ENCODE data around the gene SGMS1. TPM values are rescaled to one million over a fixed set of nuclear protein-coding genes. Genes with fewer than 3 reads are reported as not detected.

SGMS1 gene
- total RNA-seq, 3 donors from 2014 or later = 66.5 to 114 (median 80.1) TPM

- DNase-seq (ENCODE audit: low spot score in 2 of 2) = no peak
- intact Hi-C loops (cut with DNase I; ENCODE audit: low total_unique reads) = loop anchor here (10.0 kb wide), 1 partner anchor 1067 kb away; no protein-coding TSS in a partner anchor
- Histone ChIP-seq H3K4me1 (peaks cover 0 to 4% of the 10 kb centered on the region in 2 donors), H3K4me3 (no peak overlapping the region), H3K36me3 (no peaks in the 10 kb centered on the region), H3K9me3 (no peaks in the 10 kb centered on the region), H3K27ac (peak overlapping the region; percentile 27 to 56), H3K27me3 (no peaks in the 10 kb centered on the region)
- TF ChIP-seq CTCF (IDR thresholded peaks at IDR 0.05) (no peak), POLR2AphosphoS5 (IDR thresholded peaks at IDR 0.05) (no peak), POLR2A (IDR thresholded peaks at IDR 0.05) (no peak)
Measured at GRCh38 chr10:50511492-50512213, 112.1 kb downstream of the SGMS1 start.

DNA sequence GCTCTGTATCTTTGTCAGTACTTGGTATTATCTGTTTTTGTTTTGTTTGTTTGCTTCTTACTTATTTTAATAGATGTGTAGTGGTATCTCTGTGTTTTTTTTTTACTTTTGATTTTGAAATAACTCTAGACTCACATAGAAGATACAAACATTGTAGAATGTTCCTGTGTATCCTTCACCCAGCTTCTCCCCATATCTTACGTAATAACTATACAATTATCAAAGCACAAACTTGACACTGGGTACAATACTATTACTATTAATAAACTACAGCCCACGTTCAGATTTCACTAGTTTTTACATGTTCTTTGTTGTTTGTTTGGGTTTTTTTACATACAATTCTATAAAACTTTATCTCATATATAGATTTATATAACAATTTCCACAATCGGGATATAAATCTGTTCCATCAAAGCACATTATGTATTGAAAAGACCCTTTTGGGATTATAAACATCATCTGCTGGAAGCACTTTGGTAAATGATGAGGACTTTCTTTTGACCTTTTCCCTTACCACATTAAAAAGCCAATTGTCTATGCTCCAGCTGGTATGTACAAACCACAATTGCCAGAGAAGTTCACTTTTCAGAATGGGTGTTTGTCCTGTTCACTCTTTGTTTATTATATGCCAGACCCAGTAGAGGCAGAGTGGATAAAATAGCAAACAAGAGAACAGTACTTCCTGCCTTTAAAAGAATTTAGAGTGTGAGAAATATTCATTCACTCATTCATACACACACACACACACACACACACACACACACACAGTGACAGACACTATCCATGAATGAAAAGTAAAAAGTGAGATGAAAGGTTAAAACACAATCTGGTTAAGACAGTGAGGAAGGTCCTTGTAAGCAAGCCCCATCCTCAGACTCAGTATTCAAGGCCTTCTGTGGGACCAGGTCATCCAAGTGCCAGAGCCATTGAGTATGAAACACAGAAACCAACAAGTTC, 113.0 kb downstream of the SGMS1 start:
- no peak for DNase-seq (ENCODE audit: low spot score in 2 of 2)
- H3K27ac ChIP-seq = peak overlapping the region in 1 of 2 donors; percentile 21
- no peaks in the 10 kb centered on the region for H3K36me3 ChIP-seq
- H3K27me3 ChIP-seq = no peaks in the 10 kb centered on the region
- H3K4me3 ChIP-seq = no peak overlapping the region
- H3K9me3 ChIP-seq = no peaks in the 10 kb centered on the region
- intact Hi-C loops (cut with DNase I; ENCODE audit: low total_unique reads) = loop anchor here (10.0 kb wide), 1 partner anchor 1066 kb away; no protein-coding TSS in a partner anchor
- no peak for TF ChIP-seq POLR2AphosphoS5 (IDR thresholded peaks at IDR 0.05)
- TF ChIP-seq CTCF (IDR thresholded peaks at IDR 0.05) = no peak
- no peak for TF ChIP-seq POLR2A (IDR thresholded peaks at IDR 0.05)
- peaks cover 0 to 4% of the 10 kb centered on the region in 2 donors for H3K4me1 ChIP-seq

DNA sequence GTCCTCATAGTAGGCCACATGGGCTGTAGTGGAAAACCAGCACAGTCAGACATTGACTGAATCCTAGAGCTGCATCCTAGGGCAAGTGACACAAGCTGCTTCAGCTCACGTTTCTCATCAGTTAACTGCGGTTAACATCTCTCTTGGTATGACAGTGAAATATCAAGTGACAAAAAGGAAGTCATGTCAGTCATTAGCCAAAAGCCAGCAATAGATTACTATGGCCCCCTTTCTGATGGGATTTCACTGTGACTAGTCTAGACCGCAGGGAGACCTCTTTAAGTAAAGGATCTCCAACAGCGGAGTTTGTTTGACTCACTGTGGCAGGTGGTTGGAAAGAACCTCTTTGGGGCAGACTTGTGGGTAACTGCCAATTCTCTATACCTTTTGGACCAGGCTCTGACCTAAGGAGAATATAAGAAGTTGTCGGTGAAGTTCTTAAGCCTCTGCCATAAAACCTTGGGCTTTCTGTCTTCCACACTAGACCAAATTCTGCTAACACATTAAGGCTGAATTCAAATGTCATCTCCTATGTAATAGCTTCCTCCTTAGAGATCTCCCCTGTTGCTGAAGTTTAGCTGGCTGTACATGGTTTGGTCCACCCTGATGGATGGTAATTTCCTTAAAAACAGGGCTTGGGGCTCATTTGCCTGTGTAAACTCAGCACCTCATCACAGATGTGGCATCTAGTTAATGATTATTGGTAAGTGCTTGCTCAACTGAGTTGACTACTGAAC, 115.3 kb downstream of the SGMS1 start:
- TF ChIP-seq POLR2A (IDR thresholded peaks at IDR 0.05) (no peak), POLR2AphosphoS5 (IDR thresholded peaks at IDR 0.05) (no peak), CTCF (IDR thresholded peaks at IDR 0.05) (no peak)
- intact Hi-C loops (cut with DNase I; ENCODE audit: low total_unique reads) = no loop called here
- no peak overlapping the region for H3K4me3 ChIP-seq
- peaks cover 0 to 4% of the 10 kb centered on the region in 2 donors for H3K4me1 ChIP-seq
- H3K27me3 ChIP-seq = no peaks in the 10 kb centered on the region
- no peaks in the 10 kb centered on the region for H3K9me3 ChIP-seq
- no peak overlapping the region for H3K27ac ChIP-seq
- DNase-seq (ENCODE audit: low spot score in 2 of 2) = no peak
- no peaks in the 10 kb centered on the region for H3K36me3 ChIP-seq

- no peak overlapping the region for H3K27ac ChIP-seq
- H3K27me3 ChIP-seq = no peaks in the 10 kb centered on the region
- no peak for DNase-seq (ENCODE audit: low spot score in 2 of 2)
- TF ChIP-seq CTCF (IDR thresholded peaks at IDR 0.05) (no peak), POLR2A (IDR thresholded peaks at IDR 0.05) (no peak), POLR2AphosphoS5 (IDR thresholded peaks at IDR 0.05) (no peak)
- H3K4me1 ChIP-seq = no peaks in the 10 kb centered on the region
- no peak overlapping the region for H3K4me3 ChIP-seq
- H3K9me3 ChIP-seq = no peaks in the 10 kb centered on the region
- intact Hi-C loops (cut with DNase I; ENCODE audit: low total_unique reads) = no loop called here
- no peaks in the 10 kb centered on the region for H3K36me3 ChIP-seq
Measured at GRCh38 chr10:50506861-50507573, 116.7 kb downstream of the SGMS1 start.

All from breast epithelium (tissue), 4 donors.